HepG2 (cell line): ENCODE results near the gene RYR2.

ENCODE experiments used
- CBX1 ChIP-seq: IDR thresholded peaks from one replicate; pipeline ENCODE4 v1.6.1; 2016; ENCODE audit warnings: antibody characterized with exemption, low read depth
- EHMT2 ChIP-seq: fragments of 200-600 bp; sonication (generic); IDR thresholded peaks from 2 replicates; pipeline ENCODE4 v1.7.0; 2017; ENCODE audit warnings: antibody characterized with exemption, low read depth, low read length, borderline replicate concordance
- FOXK1 ChIP-seq: sonication (generic); formaldehyde crosslinking; IDR thresholded peaks from 2 replicates; pipeline ENCODE4 v1.4.0; 2020; ENCODE audit warnings: low read depth, missing genetic modification reagents, borderline replicate concordance
- ZNF20 ChIP-seq: sonication (generic); formaldehyde crosslinking; IDR thresholded peaks from 2 replicates; pipeline ENCODE4 v1.4.0; 2020; ENCODE audit warnings: mild to moderate bottlenecking, moderate library complexity, missing genetic modification reagents
- ZNF33A ChIP-seq: sonication (generic); formaldehyde crosslinking; IDR thresholded peaks from 2 replicates; pipeline ENCODE4 v1.5.1; 2020; ENCODE audit warnings: missing genetic modification reagents, mild to moderate bottlenecking, moderate library complexity, borderline replicate concordance
- ZNF510 ChIP-seq: sonication (generic); formaldehyde crosslinking; IDR thresholded peaks from 2 replicates; pipeline ENCODE4 v1.4.0; 2020; ENCODE audit warnings: low read depth, mild to moderate bottlenecking, missing genetic modification reagents
- ZNF776 ChIP-seq: sonication (generic); formaldehyde crosslinking; IDR thresholded peaks from 2 replicates; pipeline ENCODE4 v1.4.0; 2020; ENCODE audit warnings: mild to moderate bottlenecking, missing genetic modification reagents
- TF ChIP-seq, protein P1 (sequence below), 2 experiments: sonication (generic) in 1 of 2; formaldehyde crosslinking in 1 of 2; IDR thresholded peaks; 2 replicates each; pipeline versions ENCODE4 v1.5.1 to v1.6.1; 2011 to 2020; ENCODE audit warnings: borderline replicate concordance in 1 of 2, low read depth in 1 of 2, low read length in 1 of 2, mild to moderate bottlenecking in 1 of 2, missing genetic modification reagents in 1 of 2, moderate library complexity in 1 of 2

DNA sequence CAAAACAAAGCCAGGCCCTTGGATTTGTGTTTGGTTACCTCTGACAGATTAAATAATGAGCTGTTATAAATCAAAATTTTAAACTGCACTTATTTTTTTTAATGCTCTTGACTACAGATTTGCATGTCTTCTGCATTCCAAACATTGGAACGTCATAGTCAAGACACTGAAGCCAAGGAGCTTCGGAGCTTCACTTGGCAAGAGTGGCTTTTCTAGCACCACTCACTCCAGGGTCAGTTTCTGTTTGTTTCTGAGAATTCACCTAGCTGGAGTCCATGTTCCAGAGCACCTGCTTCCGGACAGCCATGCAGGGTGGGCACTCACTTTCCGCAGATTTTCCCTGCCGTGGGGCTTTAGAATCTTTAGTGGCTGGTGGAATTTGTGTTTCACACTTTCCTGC lies 645.8 kb downstream of the RYR2 start:
- TF ChIP-seq CBX1: no peak
- TF ChIP-seq, protein P1, sequence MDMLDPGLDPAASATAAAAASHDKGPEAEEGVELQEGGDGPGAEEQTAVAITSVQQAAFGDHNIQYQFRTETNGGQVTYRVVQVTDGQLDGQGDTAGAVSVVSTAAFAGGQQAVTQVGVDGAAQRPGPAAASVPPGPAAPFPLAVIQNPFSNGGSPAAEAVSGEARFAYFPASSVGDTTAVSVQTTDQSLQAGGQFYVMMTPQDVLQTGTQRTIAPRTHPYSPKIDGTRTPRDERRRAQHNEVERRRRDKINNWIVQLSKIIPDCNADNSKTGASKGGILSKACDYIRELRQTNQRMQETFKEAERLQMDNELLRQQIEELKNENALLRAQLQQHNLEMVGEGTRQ (IDR thresholded peaks at IDR 0.05; ENCODE audit: low read depth, low read length): no peak
- TF ChIP-seq, protein P1 (CRISPR knock-in tag; IDR thresholded peaks at IDR 0.05; ENCODE audit: borderline replicate concordance): no peak
- no peak for TF ChIP-seq ZNF510
- no peak for TF ChIP-seq FOXK1 (CRISPR knock-in tag)
- TF ChIP-seq EHMT2: no peak
- TF ChIP-seq ZNF776: no peak
- TF ChIP-seq ZNF20 (CRISPR knock-in tag): no peak
- no peak for TF ChIP-seq ZNF33A (CRISPR knock-in tag)
